Kidney (tissue), 14 donors: ENCODE data around the gene KIF24. TPM values are rescaled to one million over a fixed set of nuclear protein-coding genes. Genes with fewer than 3 reads are reported as not detected.

ENCODE experiments used
- DNase-seq, 5 donors: peaks; one replicate each; pipeline ENCODE4 v3.0.0-alpha.2; 2013 to 2020
- FAIRE-seq: peaks from 2 replicates; lab custom pipeline; 2012; peaks lifted over from hg19 to GRCh38; lab: Jason Lieb, UNC
- H3K27ac ChIP-seq, 2 donors: one replicate each; pipeline ENCODE4 v1.7.0; 2013; ENCODE audit warnings: low read depth in 2 of 2, low read length in 2 of 2, inconsistent platforms in 1 of 2
- H3K27me3 ChIP-seq: one replicate; pipeline ENCODE4 v1.7.1; 2013; ENCODE audit warnings: low read length, inconsistent platforms; ENCODE audit not compliant: control insufficient read depth, insufficient read depth
- H3K36me3 ChIP-seq, 3 donors: one replicate each; pipeline versions ENCODE4 v1.7.0 to v1.7.1; 2013; ENCODE audit warnings: low read length in 3 of 3, control low read depth in 1 of 3, inconsistent platforms in 1 of 3; ENCODE audit not compliant: insufficient read depth in 3 of 3, control insufficient read depth in 2 of 3
- H3K4me1 ChIP-seq, 3 donors: one replicate each; pipeline versions ENCODE4 v1.7.0 to v1.7.1; 2013; ENCODE audit warnings: low read length in 3 of 3, inconsistent platforms in 1 of 3, low read depth in 1 of 3; ENCODE audit not compliant: control insufficient read depth in 2 of 3, insufficient read depth in 2 of 3
- H3K4me3 ChIP-seq, 3 donors: one replicate each; pipeline versions ENCODE4 v1.7.0 to v1.8.1; 2013; ENCODE audit warnings: low read length in 3 of 3, control low read depth in 1 of 3, inconsistent platforms in 1 of 3
- H3K9ac ChIP-seq, 3 donors: one replicate each; pipeline versions ENCODE4 v1.7.0 to v1.7.1; 2013; ENCODE audit warnings: low read length in 3 of 3, control low read depth in 1 of 3, inconsistent platforms in 1 of 3
- H3K9me3 ChIP-seq, 3 donors: one replicate each; pipeline versions ENCODE4 v1.7.0 to v1.7.1; 2013; ENCODE audit warnings: low read length in 3 of 3, control low read depth in 1 of 3, inconsistent platforms in 1 of 3; ENCODE audit not compliant: control insufficient read depth in 2 of 3, insufficient read depth in 1 of 3
- CTCF ChIP-seq: IDR thresholded peaks from 3 replicates; pipeline ENCODE4 v1.5.1; 2012; ENCODE audit warnings: mild to moderate bottlenecking, moderate library complexity, borderline replicate concordance; ENCODE audit not compliant: insufficient read depth; ENCODE audit errors: extremely low read depth
- intact Hi-C: fragments of 100-400 bp; cut with DNase I; formaldehyde crosslinking; loops from one replicate; pipeline ENCODE4 v1.11.1; 2022
- polyA plus RNA-seq: library from polyadenylated mRNA; stranded (reverse); fragments of 350-450 nt; fragmentation: Illumina TruSeq; extraction: RNeasy Lipid Tissue Mini Kit (QIAGEN cat#74804); gene quantifications from one replicate; pipeline ENCODE4 v1.2.3, GENCODE V29; 2014; ENCODE audit warnings: low read depth, low replicate concordance; ENCODE audit not compliant: insufficient read depth
- total RNA-seq: library from RNA; stranded (reverse); fragmentation: NEBNext Ultra II Directional; extraction: Animal tissue kit (Norgen Biotek cat#: 25700); gene quantifications from one replicate; pipeline ENCODE4 v1.2.1, GENCODE V29; 2021
- donor health status: control.
- donor health status: control.
- donor health status: control.
- donor health status: control.
- donor health status: control.
- donor health status: DM: yes; HTN: yes; CAD: no.
- donor health status: Normal renal cell carcinoma (clear cell type).

Gene KIF24
- total and polyA plus RNA-seq, 2 donors from 2014 or later, result 0.58 to 2.8 TPM

GRCh38 chr9:34318163-34318790 is 10.8 kb downstream of the KIF24 start:
- Histone ChIP-seq H3K36me3 (no peaks in the 10 kb centered on the region), H3K9me3 (no peaks in the 10 kb centered on the region), H3K27me3 (no peaks in the 10 kb centered on the region), H3K9ac (no peak overlapping the region), H3K4me3 (no peak overlapping the region), H3K27ac (no peak overlapping the region), H3K4me1 (no peaks in the 10 kb centered on the region)
- peak in 1 of 5 donors; percentile 67 for DNase-seq
- no peak for TF ChIP-seq CTCF
- intact Hi-C loops, result no loop called here
- no peak for FAIRE-seq

GRCh38 chr9:34317436-34317835 is 11.6 kb downstream of the KIF24 start:
- FAIRE-seq (no peak), DNase-seq (no peak)
- no peak for TF ChIP-seq CTCF
- no peaks in the 10 kb centered on the region for H3K4me1 ChIP-seq
- intact Hi-C loops, result no loop called here
- no peaks in the 10 kb centered on the region for H3K27me3 ChIP-seq
- H3K9me3 ChIP-seq, result no peaks in the 10 kb centered on the region
- no peak overlapping the region for H3K9ac ChIP-seq
- no peak overlapping the region for H3K4me3 ChIP-seq
- H3K36me3 ChIP-seq, result no peaks in the 10 kb centered on the region
- no peak overlapping the region for H3K27ac ChIP-seq

- Histone ChIP-seq H3K4me1 (no peaks in the 10 kb centered on the region), H3K4me3 (no peak overlapping the region), H3K9me3 (no peaks in the 10 kb centered on the region), H3K27ac (no peak overlapping the region), H3K9ac (no peak overlapping the region), H3K36me3 (no peaks in the 10 kb centered on the region), H3K27me3 (no peaks in the 10 kb centered on the region)
- peak; percentile 11 for FAIRE-seq
- intact Hi-C loops, result no loop called here
- TF ChIP-seq CTCF, result no peak
- DNase-seq, result no peak
Observed at GRCh38 chr9:34311499-34312185, 17.4 kb downstream of the KIF24 start.
